HL-60 (cell line): ENCODE measurements around the gene SART3.

ENCODE experiments used
- DNase-seq, 2 experiments: peaks; one replicate each; pipeline ENCODE4 v3.0.0-alpha.2; 2010 to 2020; ENCODE audit warnings: low read depth in 1 of 2, low spot score in 1 of 2
- H3K27ac ChIP-seq: fragments of 250-450 bp; sonication (Bioruptor Pico); replicated peaks from 2 replicates; pipeline ENCODE4 v1.5.1; 2020; ENCODE audit warnings: mild to moderate bottlenecking, moderate library complexity
- H3K27me3 ChIP-seq: fragments of 250-450 bp; sonication (Bioruptor Pico); 2 replicates; pipeline ENCODE4 v1.5.1; 2021; ENCODE audit warnings: mild to moderate bottlenecking, moderate library complexity; ENCODE audit not compliant: insufficient read depth, poor library complexity, severe bottlenecking
- H3K4me3 ChIP-seq: replicated peaks from 2 replicates; pipeline ENCODE4 v1.5.1; 2011; ENCODE audit warnings: mild to moderate bottlenecking, control low read depth, low read length; ENCODE audit not compliant: insufficient read depth
- GABPA ChIP-seq: IDR thresholded peaks from 2 replicates; pipeline ENCODE4 v1.6.1; 2012; ENCODE audit warnings: low read depth
- POLR2AphosphoS5 ChIP-seq: IDR thresholded peaks from 2 replicates; pipeline ENCODE4 v1.6.1; 2012; ENCODE audit warnings: low read depth
- REST ChIP-seq: IDR thresholded peaks from 2 replicates; pipeline ENCODE4 v1.6.1; 2012; ENCODE audit warnings: low read depth; ENCODE audit not compliant: insufficient replicate concordance
- SPI1 ChIP-seq: IDR thresholded peaks from 2 replicates; pipeline ENCODE4 v1.6.1; 2012; ENCODE audit warnings: low read depth, mild to moderate bottlenecking, borderline replicate concordance
- TF ChIP-seq, protein P1 (sequence below): IDR thresholded peaks from one replicate; pipeline ENCODE4 v1.5.1; 2011; ENCODE audit warnings: low read length, control low read depth, inconsistent platforms; ENCODE audit not compliant: insufficient read depth

The SART3 gene

GRCh38 chr12:108475396-108475795, 85.6 kb downstream of the SART3 start:
- Histone ChIP-seq H3K27ac (no peak overlapping the region), H3K27me3 (no peaks in the 10 kb centered on the region), H3K4me3 (no peak overlapping the region)
- TF ChIP-seq POLR2AphosphoS5 (no peak), REST (no peak), SPI1 (no peak), GABPA (no peak)
- TF ChIP-seq, protein P1, sequence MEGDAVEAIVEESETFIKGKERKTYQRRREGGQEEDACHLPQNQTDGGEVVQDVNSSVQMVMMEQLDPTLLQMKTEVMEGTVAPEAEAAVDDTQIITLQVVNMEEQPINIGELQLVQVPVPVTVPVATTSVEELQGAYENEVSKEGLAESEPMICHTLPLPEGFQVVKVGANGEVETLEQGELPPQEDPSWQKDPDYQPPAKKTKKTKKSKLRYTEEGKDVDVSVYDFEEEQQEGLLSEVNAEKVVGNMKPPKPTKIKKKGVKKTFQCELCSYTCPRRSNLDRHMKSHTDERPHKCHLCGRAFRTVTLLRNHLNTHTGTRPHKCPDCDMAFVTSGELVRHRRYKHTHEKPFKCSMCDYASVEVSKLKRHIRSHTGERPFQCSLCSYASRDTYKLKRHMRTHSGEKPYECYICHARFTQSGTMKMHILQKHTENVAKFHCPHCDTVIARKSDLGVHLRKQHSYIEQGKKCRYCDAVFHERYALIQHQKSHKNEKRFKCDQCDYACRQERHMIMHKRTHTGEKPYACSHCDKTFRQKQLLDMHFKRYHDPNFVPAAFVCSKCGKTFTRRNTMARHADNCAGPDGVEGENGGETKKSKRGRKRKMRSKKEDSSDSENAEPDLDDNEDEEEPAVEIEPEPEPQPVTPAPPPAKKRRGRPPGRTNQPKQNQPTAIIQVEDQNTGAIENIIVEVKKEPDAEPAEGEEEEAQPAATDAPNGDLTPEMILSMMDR = no peak
- no peak for DNase-seq

DNA sequence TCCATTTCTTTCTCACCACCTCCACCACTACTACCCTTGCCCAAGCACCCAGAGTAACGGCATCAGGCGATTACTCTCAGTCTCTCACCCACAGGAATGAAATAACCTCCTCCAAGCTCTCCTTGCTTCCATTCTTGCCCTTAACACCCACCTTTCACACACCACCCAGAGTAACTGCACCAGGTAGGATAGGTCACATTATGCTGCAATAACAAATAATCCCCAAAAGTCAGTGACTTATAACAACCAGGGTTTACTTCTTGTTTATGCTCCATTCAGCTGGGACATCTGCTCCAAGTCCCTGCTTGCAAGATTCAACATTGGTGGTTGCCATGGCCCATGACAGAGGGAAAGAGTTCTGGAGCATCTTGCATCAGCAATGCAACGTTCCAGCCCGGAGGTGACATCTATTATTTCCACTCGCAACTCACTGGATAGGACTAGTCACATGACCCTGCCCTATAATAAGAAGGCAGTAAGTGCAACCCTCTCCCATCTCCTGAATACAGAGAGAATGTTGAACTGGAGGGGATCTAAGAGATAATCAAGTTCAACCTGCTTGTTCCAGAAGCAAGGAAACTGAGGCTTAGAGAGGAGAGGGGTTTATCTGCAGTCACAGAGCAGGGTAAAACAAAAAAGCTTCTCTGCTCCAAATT, 87.4 kb downstream of the SART3 start:
- TF ChIP-seq GABPA = no peak
- no peak for TF ChIP-seq REST
- no peak for TF ChIP-seq POLR2AphosphoS5
- TF ChIP-seq, protein P1 = no peak
- Histone ChIP-seq H3K27ac (no peak overlapping the region), H3K27me3 (no peaks in the 10 kb centered on the region), H3K4me3 (no peak overlapping the region)
- no peak for DNase-seq
